Heart left ventricle (tissue), 16 donors: ENCODE data around the gene CACNA1C. TPM values are rescaled to one million over a fixed set of nuclear protein-coding genes. Genes with fewer than 3 reads are reported as not detected.

Source experiments
- ATAC-seq, 4 donors: fragments of 200-7000 bp; cut with Tn5 transposase; one replicate each; pipeline ENCODE4 v1.9.1; 2020 to 2022; ENCODE audit warnings: moderate library complexity in 4 of 4, mild to moderate bottlenecking in 3 of 4, moderate number of reproducible peaks in 1 of 4
- DNase-seq, 5 donors: peaks; one replicate each; pipeline ENCODE4 v3.0.0-alpha.2; 2020
- H3K27ac ChIP-seq, 12 donors: fragments of 200-600 bp; sonication (generic) in 4 of 12; one replicate each; pipeline versions ENCODE4 v1.5.0 to v1.8.0; 2016 to 2022; ENCODE audit warnings: mild to moderate bottlenecking in 2 of 12
- H3K27me3 ChIP-seq, 9 donors: fragments of 200-600 bp; sonication (generic) in 2 of 9; one replicate each; pipeline versions ENCODE4 v1.5.1 to v1.8.0; 2016 to 2022; ENCODE audit warnings: mild to moderate bottlenecking in 3 of 9
- H3K36me3 ChIP-seq, 9 donors: fragments of 200-600 bp; sonication (generic) in 2 of 9; one replicate each; pipeline versions ENCODE4 v1.5.0 to v1.8.0; 2018 to 2022; ENCODE audit warnings: mild to moderate bottlenecking in 2 of 9
- H3K4me1 ChIP-seq, 12 donors: fragments of 200-600 bp; sonication (generic) in 4 of 12; one replicate each; pipeline versions ENCODE4 v1.5.0 to v1.8.0; 2016 to 2022; ENCODE audit warnings: mild to moderate bottlenecking in 3 of 12
- H3K4me3 ChIP-seq, 12 donors: fragments of 200-600 bp; sonication (generic) in 4 of 12; one replicate each; pipeline versions ENCODE4 v1.5.0 to v1.8.0; 2017 to 2022; ENCODE audit warnings: mild to moderate bottlenecking in 9 of 12, moderate library complexity in 4 of 12
- H3K9me3 ChIP-seq, 12 donors: fragments of 200-600 bp; sonication (generic) in 4 of 12; one replicate each; pipeline versions ENCODE4 v1.5.0 to v1.8.0; 2016 to 2022; ENCODE audit warnings: mild to moderate bottlenecking in 1 of 12
- POLR2A ChIP-seq, 2 donors: fragments of 450-650 bp; IDR thresholded peaks; one replicate each; pipeline ENCODE4 v1.6.1; 2017; ENCODE audit warnings: antibody characterized with exemption in 2 of 2, mild to moderate bottlenecking in 2 of 2, moderate library complexity in 2 of 2
- WGBS, 4 donors: extraction: QIAGEN DNeasy Blood & Tissue Kit in 2 of 4; methylation state at CpG; one replicate each; pipeline versions ENCODE4 v1.1.5 to v1.1.7; 2013 to 2018; 5-methylcytosine and 5-hydroxymethylcytosine counted together
- intact Hi-C, 10 donors: fragments of 100-400 bp; cut with DNase I; formaldehyde crosslinking; loops; one replicate each; pipeline versions ENCODE4 v1.11.1 to v1.14.2; 2022
- polyA plus RNA-seq, 2 donors: library from polyadenylated mRNA; stranded (reverse); fragments of 200-250 nt; gene quantifications; one replicate each; pipeline ENCODE4 v1.2.3, GENCODE V29; 2013
- total RNA-seq, 9 donors: library from RNA; depleted of rRNA in 2 of 9; stranded (reverse); fragments of >200 nt in 2 of 9; fragmentation: NEBNext Ultra II Directional in 3 of 9; extraction: Animal tissue kit (Norgen Biotek cat#: 25700) in 3 of 9; gene quantifications; one replicate each; pipeline versions ENCODE4 v1.1.0 to v1.2.4, GENCODE V29; 2016 to 2023
- TF ChIP-seq, protein P1 (sequence below), 12 donors: fragments of 200-600 bp; sonication (generic) in 4 of 12; IDR thresholded peaks; one replicate each; pipeline versions ENCODE4 v1.5.0 to v1.8.0; 2018 to 2022; ENCODE audit warnings: antibody characterized with exemption in 12 of 12, mild to moderate bottlenecking in 5 of 12
- donor health status: ischemic (EF 13 %, LVEDD 7.1; RV severe dilation, severe dysfunction).
- donor health status: healthy with polysubstance abuse.
- donor health status: DM: no; HTN: yes; CAD: no.
- donor health status: DM: no; HTN: no; CAD: no.
- donor health status: ischemic (EF 25% LVEDD 6.9; RV normal size, moderate dysfunction).
- donor health status: ischemic (EF 25% LVEDD 5.7; RV mildly dilated, moderate dysfunction).
- donor health status: healthy.
- donor health status: DM: yes; HTN: yes; CAD: no.
- donor health status: ischemic (EF 35%, LVEDD 5.7; RV mildly dilated, moderate dysfunction).
- donor health status: nonischemic (EF 11% LVEDD 7.7; RV severe dilation, severe dysfunction).
- donor health status: DM: yes; HTN: yes; CAD: no.
- donor health status: PGD.
- donor health status: ischemic (EF 29% LVEDD 5.4; RV normal size, mild dysfunction).
- donor health status: nonischemic (EF 23%, LVEDD 6.1; RV moderate dilation, normal function).

Gene CACNA1C
- total and polyA plus RNA-seq, 11 donors: 41.9 to 196 (median 164) TPM

GRCh38 chr12:2215709-2216560 lies 163.1 kb downstream of the CACNA1C start:
- peak in 3 of 4 donors; percentile 10 to 43 (median 18) for ATAC-seq

GRCh38 chr12:2218706-2219105 lies 165.9 kb downstream of the CACNA1C start:
- no peaks in the 10 kb centered on the region for H3K9me3 ChIP-seq
- ATAC-seq (no peak), DNase-seq (no peak)
- 62 to 73% (median 67%) methylated on average over 5 of the region's 5 CpGs for WGBS, 4 donors
- H3K36me3 ChIP-seq: peaks cover 0 to 4% (median 0%) of the 10 kb centered on the region in 9 donors
- H3K27ac ChIP-seq: peak overlapping the region in 5 of 12 donors; percentile 2 to 78 (median 16)
- intact Hi-C loops: no loop called here
- no peak for TF ChIP-seq POLR2A (IDR thresholded peaks at IDR 0.05)
- TF ChIP-seq, protein P1, sequence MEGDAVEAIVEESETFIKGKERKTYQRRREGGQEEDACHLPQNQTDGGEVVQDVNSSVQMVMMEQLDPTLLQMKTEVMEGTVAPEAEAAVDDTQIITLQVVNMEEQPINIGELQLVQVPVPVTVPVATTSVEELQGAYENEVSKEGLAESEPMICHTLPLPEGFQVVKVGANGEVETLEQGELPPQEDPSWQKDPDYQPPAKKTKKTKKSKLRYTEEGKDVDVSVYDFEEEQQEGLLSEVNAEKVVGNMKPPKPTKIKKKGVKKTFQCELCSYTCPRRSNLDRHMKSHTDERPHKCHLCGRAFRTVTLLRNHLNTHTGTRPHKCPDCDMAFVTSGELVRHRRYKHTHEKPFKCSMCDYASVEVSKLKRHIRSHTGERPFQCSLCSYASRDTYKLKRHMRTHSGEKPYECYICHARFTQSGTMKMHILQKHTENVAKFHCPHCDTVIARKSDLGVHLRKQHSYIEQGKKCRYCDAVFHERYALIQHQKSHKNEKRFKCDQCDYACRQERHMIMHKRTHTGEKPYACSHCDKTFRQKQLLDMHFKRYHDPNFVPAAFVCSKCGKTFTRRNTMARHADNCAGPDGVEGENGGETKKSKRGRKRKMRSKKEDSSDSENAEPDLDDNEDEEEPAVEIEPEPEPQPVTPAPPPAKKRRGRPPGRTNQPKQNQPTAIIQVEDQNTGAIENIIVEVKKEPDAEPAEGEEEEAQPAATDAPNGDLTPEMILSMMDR (IDR thresholded peaks at IDR 0.05): no peak
- H3K4me3 ChIP-seq: no peak overlapping the region
- H3K4me1 ChIP-seq: peaks cover under 1 to 82% (median 36%) of the 10 kb centered on the region in 12 donors
- no peaks in the 10 kb centered on the region for H3K27me3 ChIP-seq

More at GRCh38 chr12:2215709-2216560, 163.1 kb downstream of the CACNA1C start:
- H3K4me3 ChIP-seq: no peak overlapping the region
- H3K27ac ChIP-seq: peak overlapping the region in 5 of 12 donors; percentile 26 to 79 (median 61)
- DNase-seq: peak in 1 of 5 donors; percentile 61
- no peaks in the 10 kb centered on the region for H3K9me3 ChIP-seq
- H3K36me3 ChIP-seq: peaks cover 0 to 4% (median 0%) of the 10 kb centered on the region in 9 donors
- peaks cover 3 to 85% (median 50%) of the 10 kb centered on the region in 12 donors for H3K4me1 ChIP-seq
- intact Hi-C loops: no loop called here
- H3K27me3 ChIP-seq: no peaks in the 10 kb centered on the region
- 80 to 83% (median 81%) methylated on average over 11 of the region's 11 CpGs for WGBS, 4 donors
- TF ChIP-seq, protein P1 (IDR thresholded peaks at IDR 0.05): no peak
- TF ChIP-seq POLR2A (IDR thresholded peaks at IDR 0.05): no peak

DNA sequence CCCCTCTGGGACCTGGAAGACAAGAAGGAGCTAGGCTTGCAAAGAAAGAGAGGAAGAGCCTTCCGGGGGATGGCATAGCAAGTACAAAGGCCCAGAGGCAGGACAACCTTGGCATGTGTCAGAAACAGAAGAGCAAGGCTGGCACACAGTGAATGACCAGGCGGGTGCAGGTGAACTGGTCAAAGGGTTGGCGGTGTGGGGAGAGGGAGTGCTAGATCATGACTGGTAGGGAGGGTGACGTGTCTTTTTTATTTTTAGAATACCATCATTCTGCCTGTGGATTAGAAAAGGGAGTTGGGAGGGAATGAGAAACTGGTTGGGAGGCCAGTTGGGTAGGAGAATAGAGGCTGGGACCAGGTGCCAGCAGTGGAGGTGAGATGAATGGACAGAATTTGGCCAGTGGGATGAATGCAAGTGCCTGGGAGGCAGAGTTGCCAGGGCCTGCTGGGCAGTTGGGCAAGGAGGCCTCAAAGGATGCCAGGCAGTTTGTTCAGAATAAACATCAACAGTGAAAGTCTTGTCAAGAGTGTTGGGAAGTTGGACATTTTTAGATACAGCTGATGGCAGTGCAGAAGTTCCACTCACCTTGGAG lies 168.3 kb downstream of the CACNA1C start:
- TF ChIP-seq, protein P1 (IDR thresholded peaks at IDR 0.05): no peak
- TF ChIP-seq POLR2A (IDR thresholded peaks at IDR 0.05): no peak
- H3K27ac ChIP-seq: peak overlapping the region in 11 of 12 donors; percentile 3 to 78 (median 57)
- no peaks in the 10 kb centered on the region for H3K36me3 ChIP-seq
- peaks cover 0 to 70% (median 31%) of the 10 kb centered on the region in 12 donors for H3K4me1 ChIP-seq
- 65 to 75% (median 67%) methylated on average over 4 of the region's 4 CpGs for WGBS, 4 donors
- no peaks in the 10 kb centered on the region for H3K9me3 ChIP-seq
- intact Hi-C loops: no loop called here
- H3K4me3 ChIP-seq: no peak overlapping the region
- DNase-seq (peak in 1 of 5 donors; percentile 64), ATAC-seq (peak; percentile 75 to 78 (median 76))
- no peaks in the 10 kb centered on the region for H3K27me3 ChIP-seq

- TF ChIP-seq POLR2A (IDR thresholded peaks at IDR 0.05): no peak
- TF ChIP-seq, protein P1 (IDR thresholded peaks at IDR 0.05): no peak
- H3K9me3 ChIP-seq: no peaks in the 10 kb centered on the region
- peaks cover 0 to 75% (median 38%) of the 10 kb centered on the region in 12 donors for H3K4me1 ChIP-seq
- no peaks in the 10 kb centered on the region for H3K27me3 ChIP-seq
- intact Hi-C loops: no loop called here
- 94 to 100% (median 98%) methylated on average over 2 of the region's 2 CpGs for WGBS, 4 donors
- no peak overlapping the region for H3K4me3 ChIP-seq
- peak overlapping the region in 5 of 12 donors; percentile 17 to 78 (median 68) for H3K27ac ChIP-seq
- no peaks in the 10 kb centered on the region for H3K36me3 ChIP-seq
- ATAC-seq (no peak), DNase-seq (no peak)
Observed at GRCh38 chr12:2222691-2223090, 169.9 kb downstream of the CACNA1C start.
